A549 (cell line): ENCODE results near the gene ACADVL.

Source experiments
- EP300 ChIP-seq, 2 experiments: fragments of >200 bp; sonication (Bioruptor Twin); formaldehyde crosslinking; IDR thresholded peaks; 2 replicates in 1 of 2; 3 replicates in 1 of 2; pipeline ENCODE4 v1.6.1; 2016 to 2017
- HDAC2 ChIP-seq: fragments of 200-600 bp; sonication (generic); IDR thresholded peaks from 2 replicates; pipeline ENCODE4 v1.6.1; 2016
- MYC ChIP-seq: IDR thresholded peaks from 2 replicates; pipeline ENCODE4 v1.6.1; 2012; ENCODE audit warnings: mild to moderate bottlenecking, inconsistent platforms, low read length, improper control_type of control experiment, borderline replicate concordance
- ZFP36 ChIP-seq: fragments of 450-650 bp; IDR thresholded peaks from 2 replicates; pipeline ENCODE4 v1.6.1; 2014; ENCODE audit warnings: borderline replicate concordance; ENCODE audit not compliant: partially characterized antibody
- TF ChIP-seq, protein P1 (sequence below): fragments of >200 bp; sonication (Bioruptor Twin); formaldehyde crosslinking; IDR thresholded peaks from 3 replicates; pipeline ENCODE4 v1.6.1; 2016
- TF ChIP-seq, protein P2 (sequence below): fragments of >200 bp; sonication (Bioruptor Twin); formaldehyde crosslinking; IDR thresholded peaks from 3 replicates; pipeline ENCODE4 v1.5.1; 2016
- TF ChIP-seq, protein P3 (sequence below): fragments of 150-350 bp; IDR thresholded peaks from 2 replicates; pipeline ENCODE4 v1.6.1; 2014; ENCODE audit warnings: low read depth, mild to moderate bottlenecking, low read length

DNA sequence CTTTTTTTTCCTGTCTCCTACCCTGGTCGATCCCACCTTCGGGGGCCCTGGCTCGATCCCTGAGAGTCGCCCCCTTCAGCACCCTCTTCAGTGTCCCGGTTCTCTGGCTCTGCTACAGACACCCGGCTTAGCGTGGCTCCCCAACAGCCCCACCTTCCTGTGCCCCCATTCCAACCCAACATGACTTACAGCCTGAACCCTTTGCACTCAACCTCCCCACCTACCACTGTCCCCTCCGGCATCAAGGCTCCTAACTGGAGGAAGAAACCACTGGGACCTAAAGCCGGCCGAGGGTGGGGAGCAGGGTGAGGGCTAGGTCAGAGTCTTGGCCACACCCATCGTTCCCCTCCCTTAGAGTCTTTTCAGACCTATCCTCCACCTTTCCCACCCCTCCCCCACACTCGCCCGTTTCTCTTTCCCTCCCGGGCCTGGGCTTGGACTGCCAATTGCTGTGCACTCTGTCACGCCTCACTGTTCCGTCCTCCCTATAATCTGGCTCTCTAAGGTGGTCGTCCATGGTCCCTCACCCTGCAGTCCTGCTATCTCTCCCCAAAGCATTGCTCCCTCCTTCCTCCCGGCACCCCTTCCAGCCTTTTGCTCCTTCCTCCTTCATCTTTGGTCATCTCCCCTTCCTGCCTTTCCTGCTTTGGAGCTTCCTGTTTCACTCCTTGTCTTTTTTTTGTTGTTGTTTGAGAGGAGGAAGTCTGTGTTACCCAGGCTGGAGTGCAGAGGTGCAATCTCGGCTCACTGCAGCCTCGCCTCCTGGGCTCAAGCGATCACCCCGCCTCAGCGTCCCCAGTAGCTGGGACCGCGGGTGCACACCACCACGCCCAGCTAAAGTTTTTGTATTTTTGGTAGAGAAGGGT is 43.4 kb downstream of the ACADVL start:
- TF ChIP-seq HDAC2 (no peak), EP300 (IDR thresholded peaks at IDR 0.05) (no peak), MYC (no peak), ZFP36 (no peak)
- TF ChIP-seq, protein P1, sequence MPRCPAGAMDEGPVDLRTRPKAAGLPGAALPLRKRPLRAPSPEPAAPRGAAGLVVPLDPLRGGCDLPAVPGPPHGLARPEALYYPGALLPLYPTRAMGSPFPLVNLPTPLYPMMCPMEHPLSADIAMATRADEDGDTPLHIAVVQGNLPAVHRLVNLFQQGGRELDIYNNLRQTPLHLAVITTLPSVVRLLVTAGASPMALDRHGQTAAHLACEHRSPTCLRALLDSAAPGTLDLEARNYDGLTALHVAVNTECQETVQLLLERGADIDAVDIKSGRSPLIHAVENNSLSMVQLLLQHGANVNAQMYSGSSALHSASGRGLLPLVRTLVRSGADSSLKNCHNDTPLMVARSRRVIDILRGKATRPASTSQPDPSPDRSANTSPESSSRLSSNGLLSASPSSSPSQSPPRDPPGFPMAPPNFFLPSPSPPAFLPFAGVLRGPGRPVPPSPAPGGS: no peak
- TF ChIP-seq, protein P2, sequence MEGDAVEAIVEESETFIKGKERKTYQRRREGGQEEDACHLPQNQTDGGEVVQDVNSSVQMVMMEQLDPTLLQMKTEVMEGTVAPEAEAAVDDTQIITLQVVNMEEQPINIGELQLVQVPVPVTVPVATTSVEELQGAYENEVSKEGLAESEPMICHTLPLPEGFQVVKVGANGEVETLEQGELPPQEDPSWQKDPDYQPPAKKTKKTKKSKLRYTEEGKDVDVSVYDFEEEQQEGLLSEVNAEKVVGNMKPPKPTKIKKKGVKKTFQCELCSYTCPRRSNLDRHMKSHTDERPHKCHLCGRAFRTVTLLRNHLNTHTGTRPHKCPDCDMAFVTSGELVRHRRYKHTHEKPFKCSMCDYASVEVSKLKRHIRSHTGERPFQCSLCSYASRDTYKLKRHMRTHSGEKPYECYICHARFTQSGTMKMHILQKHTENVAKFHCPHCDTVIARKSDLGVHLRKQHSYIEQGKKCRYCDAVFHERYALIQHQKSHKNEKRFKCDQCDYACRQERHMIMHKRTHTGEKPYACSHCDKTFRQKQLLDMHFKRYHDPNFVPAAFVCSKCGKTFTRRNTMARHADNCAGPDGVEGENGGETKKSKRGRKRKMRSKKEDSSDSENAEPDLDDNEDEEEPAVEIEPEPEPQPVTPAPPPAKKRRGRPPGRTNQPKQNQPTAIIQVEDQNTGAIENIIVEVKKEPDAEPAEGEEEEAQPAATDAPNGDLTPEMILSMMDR: no peak
- TF ChIP-seq, protein P3, sequence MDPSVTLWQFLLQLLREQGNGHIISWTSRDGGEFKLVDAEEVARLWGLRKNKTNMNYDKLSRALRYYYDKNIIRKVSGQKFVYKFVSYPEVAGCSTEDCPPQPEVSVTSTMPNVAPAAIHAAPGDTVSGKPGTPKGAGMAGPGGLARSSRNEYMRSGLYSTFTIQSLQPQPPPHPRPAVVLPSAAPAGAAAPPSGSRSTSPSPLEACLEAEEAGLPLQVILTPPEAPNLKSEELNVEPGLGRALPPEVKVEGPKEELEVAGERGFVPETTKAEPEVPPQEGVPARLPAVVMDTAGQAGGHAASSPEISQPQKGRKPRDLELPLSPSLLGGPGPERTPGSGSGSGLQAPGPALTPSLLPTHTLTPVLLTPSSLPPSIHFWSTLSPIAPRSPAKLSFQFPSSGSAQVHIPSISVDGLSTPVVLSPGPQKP: no peak
